Measurements from ENCODE around the gene C1QC.

The C1QC gene

GRCh38 chr1:22635436-22635835, 8.0 kb upstream of the C1QC start:
- TF ChIP-seq CTCF (IDR thresholded peaks at IDR 0.05; ENCODE audit: insufficient read depth, low read length, poor library complexity, severe bottlenecking), result no peak
- Histone ChIP-seq H3K36me3 (ENCODE audit: control insufficient read depth, insufficient read depth, low read length) (no peaks in the 10 kb centered on the region), H3K4me3 (replicated peaks; ENCODE audit: low read depth, low read length) (no peak overlapping the region), H3K27me3 (replicated peaks; ENCODE audit: control insufficient read depth, insufficient read depth, low read length) (peaks cover 1% of the 10 kb centered on the region)
- no peak for DNase-seq (ENCODE audit: extremely low read depth, insufficient read length)

GRCh38 chr1:22636353-22636752, 7.1 kb upstream of the C1QC start, which contains the start of gene C1QA:
TSS of gene C1QA (plus strand) at chr1:22636628. CDS start at chr1:22637617, 989 bp downstream.
- Histone ChIP-seq H3K27me3 (replicated peaks; ENCODE audit: control insufficient read depth, insufficient read depth, low read length) (peaks cover 1% of the 10 kb centered on the region), H3K4me3 (replicated peaks; ENCODE audit: low read depth, low read length) (no peak within 1 kb of the TSS), H3K36me3 (ENCODE audit: control insufficient read depth, insufficient read depth, low read length) (no peaks in the 10 kb centered on the region)
- no peak for DNase-seq (ENCODE audit: extremely low read depth, insufficient read length)
- TF ChIP-seq CTCF (IDR thresholded peaks at IDR 0.05; ENCODE audit: insufficient read depth, low read length, poor library complexity, severe bottlenecking), result no peak

GRCh38 chr1:22636927-22637326, 6.5 kb upstream of the C1QC start:
- H3K36me3 ChIP-seq (ENCODE audit: control insufficient read depth, insufficient read depth, low read length), result no peaks in the 10 kb centered on the region
- no peak for DNase-seq (ENCODE audit: extremely low read depth, insufficient read length)

GRCh38 chr1:22637907-22638445, 5.5 kb upstream of the C1QC start:
- Histone ChIP-seq H3K36me3 (ENCODE audit: control insufficient read depth, insufficient read depth, low read length) (no peaks in the 10 kb centered on the region), H3K27me3 (replicated peaks; ENCODE audit: control insufficient read depth, insufficient read depth, low read length) (peaks cover 1% of the 10 kb centered on the region), H3K4me3 (replicated peaks; ENCODE audit: low read depth, low read length) (no peak overlapping the region)
- no peak for DNase-seq (ENCODE audit: extremely low read depth, insufficient read length)
- TF ChIP-seq CTCF (IDR thresholded peaks at IDR 0.05; ENCODE audit: insufficient read depth, low read length, poor library complexity, severe bottlenecking), result no peak

More at GRCh38 chr1:22636927-22637326, 6.5 kb upstream of the C1QC start:
- H3K27me3 ChIP-seq (replicated peaks; ENCODE audit: control insufficient read depth, insufficient read depth, low read length), result peaks cover 1% of the 10 kb centered on the region
- no peak for TF ChIP-seq CTCF (IDR thresholded peaks at IDR 0.05; ENCODE audit: insufficient read depth, low read length, poor library complexity, severe bottlenecking)
- H3K4me3 ChIP-seq (replicated peaks; ENCODE audit: low read depth, low read length), result no peak overlapping the region

- DNase-seq (ENCODE audit: extremely low read depth, insufficient read length), result no peak
- TF ChIP-seq CTCF (IDR thresholded peaks at IDR 0.05; ENCODE audit: insufficient read depth, low read length, poor library complexity, severe bottlenecking), result no peak
- Histone ChIP-seq H3K4me3 (replicated peaks; ENCODE audit: low read depth, low read length) (no peak overlapping the region), H3K27me3 (replicated peaks; ENCODE audit: control insufficient read depth, insufficient read depth, low read length) (peaks cover 1% of the 10 kb centered on the region), H3K36me3 (ENCODE audit: control insufficient read depth, insufficient read depth, low read length) (no peaks in the 10 kb centered on the region)
Measured at GRCh38 chr1:22638476-22639234, 4.8 kb upstream of the C1QC start.
